ENCODE results near the gene POLD2. TPM values are rescaled to one million over a fixed set of nuclear protein-coding genes. Genes with fewer than 3 reads are reported as not detected.

POLD2 gene
- total RNA-seq, 2 donors from 2014 or later: 38.7 to 43.8 TPM

GRCh38 chr7:44150966-44151941 lies 27.9 kb upstream of the POLD2 start:
- Histone ChIP-seq H3K4me3 (no peak overlapping the region), H3K4me1 (ENCODE audit: control insufficient read depth in 1 of 2, low read depth in 2 of 2) (peaks cover 0 to 4% of the 10 kb centered on the region in 2 donors), H3K9me3 (no peaks in the 10 kb centered on the region), H3K27me3 (replicated peaks; ENCODE audit: insufficient read depth) (no peaks in the 10 kb centered on the region), H3K27ac (no peak overlapping the region), H3K36me3 (no peaks in the 10 kb centered on the region)
- DNase-seq (ENCODE audit: low spot score): no peak
- ATAC-seq (ENCODE audit: insufficient number of reproducible peaks, low FRiP score, low read depth): no peak
- no peak for TF ChIP-seq CTCF (IDR thresholded peaks at IDR 0.05)

GRCh38 chr7:44150466-44150832 lies 27.1 kb upstream of the POLD2 start:
- peaks cover 2 to 8% of the 10 kb centered on the region in 2 donors for H3K4me1 ChIP-seq (ENCODE audit: control insufficient read depth in 1 of 2, low read depth in 2 of 2)
- DNase-seq (ENCODE audit: low spot score): no peak

GRCh38 chr7:44149571-44150465 lies 26.5 kb upstream of the POLD2 start:
- DNase-seq (ENCODE audit: low spot score): no peak

More at GRCh38 chr7:44150466-44150832, 27.1 kb upstream of the POLD2 start:
- Histone ChIP-seq H3K9me3 (no peaks in the 10 kb centered on the region), H3K4me3 (no peak overlapping the region), H3K27ac (no peak overlapping the region), H3K27me3 (replicated peaks; ENCODE audit: insufficient read depth) (no peaks in the 10 kb centered on the region), H3K36me3 (no peaks in the 10 kb centered on the region)
- no peak for ATAC-seq (ENCODE audit: insufficient number of reproducible peaks, low FRiP score, low read depth)
- no peak for TF ChIP-seq CTCF (IDR thresholded peaks at IDR 0.05)

GRCh38 chr7:44148961-44149536 lies 25.7 kb upstream of the POLD2 start:
- Histone ChIP-seq H3K36me3 (no peaks in the 10 kb centered on the region), H3K4me1 (ENCODE audit: control insufficient read depth in 1 of 2, low read depth in 2 of 2) (peaks cover 6 to 14% of the 10 kb centered on the region in 2 donors), H3K27ac (no peak overlapping the region), H3K4me3 (no peak overlapping the region), H3K27me3 (replicated peaks; ENCODE audit: insufficient read depth) (no peaks in the 10 kb centered on the region), H3K9me3 (no peaks in the 10 kb centered on the region)
- DNase-seq (ENCODE audit: low spot score) (no peak), ATAC-seq (ENCODE audit: insufficient number of reproducible peaks, low FRiP score, low read depth) (no peak)
- TF ChIP-seq CTCF (IDR thresholded peaks at IDR 0.05): no peak

More at GRCh38 chr7:44149571-44150465, 26.5 kb upstream of the POLD2 start:
- no peaks in the 10 kb centered on the region for H3K27me3 ChIP-seq (replicated peaks; ENCODE audit: insufficient read depth)
- H3K36me3 ChIP-seq: no peaks in the 10 kb centered on the region
- H3K4me1 ChIP-seq (ENCODE audit: control insufficient read depth in 1 of 2, low read depth in 2 of 2): peaks cover 6 to 14% of the 10 kb centered on the region in 2 donors
- ATAC-seq (ENCODE audit: insufficient number of reproducible peaks, low FRiP score, low read depth): no peak
- no peak overlapping the region for H3K4me3 ChIP-seq
- H3K27ac ChIP-seq: no peak overlapping the region
- TF ChIP-seq CTCF (IDR thresholded peaks at IDR 0.05): no peak
- H3K9me3 ChIP-seq: no peaks in the 10 kb centered on the region
